Natural killer cell (primary cell): ENCODE results near the gene OR10A3. TPM values are rescaled to one million over a fixed set of nuclear protein-coding genes. Genes with fewer than 3 reads are reported as not detected.

Source experiments
- ATAC-seq, 3 donors: fragments of 150-1000 bp in 2 of 3; fragments of 200-7000 bp in 1 of 3; cut with Tn5 transposase; 1 replicate in 1 of 3; 2 replicates in 2 of 3; pipeline ENCODE4 v1.10.0; 2021; ENCODE audit warnings: mild to moderate bottlenecking in 2 of 3, moderate library complexity in 2 of 3
- DNase-seq, 2 donors: peaks; one replicate each; pipeline versions ENCODE4 v3.0.0 to v3.0.0-alpha.2; 2013 to 2021; ENCODE audit warnings: mixed read lengths in 1 of 2
- H3K27ac ChIP-seq: one replicate; pipeline ENCODE4 v1.5.1; 2013; ENCODE audit warnings: mild to moderate bottlenecking, low read length
- H3K27me3 ChIP-seq: one replicate; pipeline ENCODE4 v1.6.1; 2013; ENCODE audit warnings: low read length; ENCODE audit not compliant: control insufficient read depth, insufficient read depth
- H3K36me3 ChIP-seq: one replicate; pipeline ENCODE4 v1.6.1; 2013; ENCODE audit warnings: low read length; ENCODE audit not compliant: control insufficient read depth, insufficient read depth
- H3K4me1 ChIP-seq: one replicate; pipeline ENCODE4 v1.6.1; 2013; ENCODE audit warnings: low read length; ENCODE audit not compliant: control insufficient read depth, insufficient read depth
- H3K4me3 ChIP-seq: one replicate; pipeline ENCODE4 v1.5.1; 2013; ENCODE audit warnings: low read length
- H3K9me3 ChIP-seq: one replicate; pipeline ENCODE4 v1.6.1; 2013; ENCODE audit warnings: low read length; ENCODE audit not compliant: control insufficient read depth, insufficient read depth
- H3K27ac Mint-ChIP-seq, 2 donors: one replicate each; pipeline ENCODE4 v1.8.0; 2022; ENCODE audit warnings: mild to moderate bottlenecking in 2 of 2, mixed read lengths in 2 of 2, moderate library complexity in 1 of 2
- H3K27me3 Mint-ChIP-seq, 2 donors: one replicate each; pipeline ENCODE4 v1.8.0; 2022; ENCODE audit warnings: low read depth in 2 of 2, mixed read lengths in 2 of 2
- H3K36me3 Mint-ChIP-seq: one replicate; pipeline ENCODE4 v1.8.0; 2022; ENCODE audit warnings: mixed read lengths
- H3K4me1 Mint-ChIP-seq, 2 donors: one replicate each; pipeline ENCODE4 v1.8.0; 2022; ENCODE audit warnings: mixed read lengths in 2 of 2
- H3K4me3 Mint-ChIP-seq: one replicate; pipeline ENCODE4 v1.8.0; 2022; ENCODE audit warnings: mild to moderate bottlenecking, moderate library complexity, mixed read lengths
- H3K9me3 Mint-ChIP-seq, 2 donors: one replicate each; pipeline ENCODE4 v1.8.0; 2022; ENCODE audit warnings: mixed read lengths in 2 of 2
- WGBS: methylation state at CpG from one replicate; pipeline ENCODE4 v1.1.7; 2013; ENCODE audit warnings: missing lambda C conversion rate; ENCODE audit not compliant: insufficient coverage; 5-methylcytosine and 5-hydroxymethylcytosine counted together
- intact Hi-C: fragments of 100-400 bp; cut with micrococcal nuclease; formaldehyde crosslinking; loops from one replicate; pipeline ENCODE4 v1.14.2; 2022
- total RNA-seq, 4 donors: library from RNA; stranded (reverse); fragments of 120-200 nt in 1 of 4; gene quantifications; one replicate each; pipeline versions ENCODE4 v1.2.3 to v1.2.4, GENCODE V29; 2013 to 2022
- TF ChIP-seq, protein P1 (sequence below): fragments of 200-600 bp; IDR thresholded peaks from one replicate; pipeline ENCODE4 v1.8.0; 2022; ENCODE audit warnings: antibody characterized with exemption

Gene OR10A3
- total RNA-seq, 3 donors from 2014 or later (not counting 1 experiment from before 2014, with no cell fraction given), result not detected

DNA sequence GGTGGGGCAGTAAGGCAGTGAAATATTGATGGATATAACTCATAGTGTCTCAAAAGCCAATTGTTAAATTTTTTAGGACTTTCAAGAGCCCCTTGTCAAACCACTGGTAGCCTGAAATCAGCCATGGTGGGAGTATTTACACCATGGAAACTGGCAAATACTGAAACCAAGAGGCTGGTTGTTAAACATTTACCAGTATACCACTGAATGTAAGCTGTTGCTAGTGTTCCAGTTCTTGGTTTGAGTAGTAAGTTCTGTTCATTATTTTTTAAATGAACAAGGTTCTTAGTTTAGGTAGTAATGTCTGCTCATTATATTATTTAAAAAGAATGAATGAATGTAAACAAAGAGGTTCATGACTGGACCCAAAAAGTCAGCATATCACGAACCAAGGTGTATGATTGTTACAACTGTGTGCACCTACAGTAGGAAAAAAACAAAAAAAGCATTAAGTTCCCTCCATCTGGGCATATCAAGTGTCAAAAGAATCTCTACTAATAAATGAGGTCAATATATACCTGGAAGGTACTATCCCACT is 41.1 kb upstream of the OR10A3 start:
- peaks cover 0 to 6% of the 10 kb centered on the region in 2 donors for H3K27me3 Mint-ChIP-seq

DNA sequence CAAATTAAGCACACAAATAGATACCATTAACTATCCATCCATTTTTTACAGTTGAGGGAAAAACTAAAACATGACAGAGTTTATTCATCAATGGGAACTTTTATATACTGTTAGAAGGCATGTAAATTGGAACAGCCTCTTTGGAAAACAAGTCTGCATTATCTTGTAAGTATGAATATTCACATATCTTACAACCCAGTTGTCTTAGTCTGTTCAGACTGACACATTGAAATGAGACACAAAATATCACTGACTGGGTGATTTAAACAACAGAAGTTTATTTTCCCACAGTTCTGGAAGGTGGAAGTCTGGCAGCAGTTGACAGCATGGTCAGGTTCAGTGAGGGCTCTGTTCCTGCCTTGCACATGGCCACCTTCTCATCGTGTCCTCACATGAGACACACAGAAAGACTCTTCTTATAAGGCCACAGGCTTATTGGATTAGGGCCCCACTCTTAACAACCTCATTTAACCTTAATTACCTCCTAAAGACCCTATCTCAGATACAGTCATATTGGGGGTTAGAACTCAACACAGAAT is 40.2 kb upstream of the OR10A3 start:
- Mint-ChIP-seq H3K4me3 (no peak overlapping the region), H3K36me3 (no peaks in the 10 kb centered on the region), H3K27ac (no peak overlapping the region), H3K27me3 (peaks cover 0 to 6% of the 10 kb centered on the region in 2 donors), H3K4me1 (peaks cover 9% of the 10 kb centered on the region in 2 donors), H3K9me3 (no peaks in the 10 kb centered on the region)
- intact Hi-C loops, result loop anchor here (10.0 kb wide), 1 partner anchor 467 kb away; the partner anchor contains the start of gene PPFIBP2
- H3K4me3 ChIP-seq, result no peak overlapping the region
- no peak for DNase-seq
- TF ChIP-seq, protein P1, sequence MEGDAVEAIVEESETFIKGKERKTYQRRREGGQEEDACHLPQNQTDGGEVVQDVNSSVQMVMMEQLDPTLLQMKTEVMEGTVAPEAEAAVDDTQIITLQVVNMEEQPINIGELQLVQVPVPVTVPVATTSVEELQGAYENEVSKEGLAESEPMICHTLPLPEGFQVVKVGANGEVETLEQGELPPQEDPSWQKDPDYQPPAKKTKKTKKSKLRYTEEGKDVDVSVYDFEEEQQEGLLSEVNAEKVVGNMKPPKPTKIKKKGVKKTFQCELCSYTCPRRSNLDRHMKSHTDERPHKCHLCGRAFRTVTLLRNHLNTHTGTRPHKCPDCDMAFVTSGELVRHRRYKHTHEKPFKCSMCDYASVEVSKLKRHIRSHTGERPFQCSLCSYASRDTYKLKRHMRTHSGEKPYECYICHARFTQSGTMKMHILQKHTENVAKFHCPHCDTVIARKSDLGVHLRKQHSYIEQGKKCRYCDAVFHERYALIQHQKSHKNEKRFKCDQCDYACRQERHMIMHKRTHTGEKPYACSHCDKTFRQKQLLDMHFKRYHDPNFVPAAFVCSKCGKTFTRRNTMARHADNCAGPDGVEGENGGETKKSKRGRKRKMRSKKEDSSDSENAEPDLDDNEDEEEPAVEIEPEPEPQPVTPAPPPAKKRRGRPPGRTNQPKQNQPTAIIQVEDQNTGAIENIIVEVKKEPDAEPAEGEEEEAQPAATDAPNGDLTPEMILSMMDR, result no peak
- 59% methylated on average over 1 of the region's 1 CpG for WGBS
- H3K27ac ChIP-seq, result no peak overlapping the region
- ATAC-seq, result no peak
- H3K36me3 ChIP-seq, result no peaks in the 10 kb centered on the region
- H3K4me1 ChIP-seq, result peaks cover 4% of the 10 kb centered on the region
- no peaks in the 10 kb centered on the region for H3K9me3 ChIP-seq
- no peaks in the 10 kb centered on the region for H3K27me3 ChIP-seq

More for the DNA sequence above, 41.1 kb upstream of the OR10A3 start:
- H3K9me3 ChIP-seq, result no peaks in the 10 kb centered on the region
- no peaks in the 10 kb centered on the region for H3K27me3 ChIP-seq
- Mint-ChIP-seq H3K9me3 (no peaks in the 10 kb centered on the region), H3K4me1 (peaks cover 17 to 18% of the 10 kb centered on the region in 2 donors), H3K4me3 (no peak overlapping the region), H3K27ac (no peak overlapping the region), H3K36me3 (no peaks in the 10 kb centered on the region)
- H3K4me1 ChIP-seq, result peaks cover 6% of the 10 kb centered on the region
- intact Hi-C loops, result loop anchor here (10.0 kb wide), 1 partner anchor 468 kb away; the partner anchor contains the start of gene PPFIBP2
- ATAC-seq (no peak), DNase-seq (no peak)
- no peaks in the 10 kb centered on the region for H3K36me3 ChIP-seq
- TF ChIP-seq, protein P1, result no peak
- H3K4me3 ChIP-seq, result no peak overlapping the region
- H3K27ac ChIP-seq, result no peak overlapping the region
- 100% methylated on average over 1 of the region's 1 CpG for WGBS

DNA sequence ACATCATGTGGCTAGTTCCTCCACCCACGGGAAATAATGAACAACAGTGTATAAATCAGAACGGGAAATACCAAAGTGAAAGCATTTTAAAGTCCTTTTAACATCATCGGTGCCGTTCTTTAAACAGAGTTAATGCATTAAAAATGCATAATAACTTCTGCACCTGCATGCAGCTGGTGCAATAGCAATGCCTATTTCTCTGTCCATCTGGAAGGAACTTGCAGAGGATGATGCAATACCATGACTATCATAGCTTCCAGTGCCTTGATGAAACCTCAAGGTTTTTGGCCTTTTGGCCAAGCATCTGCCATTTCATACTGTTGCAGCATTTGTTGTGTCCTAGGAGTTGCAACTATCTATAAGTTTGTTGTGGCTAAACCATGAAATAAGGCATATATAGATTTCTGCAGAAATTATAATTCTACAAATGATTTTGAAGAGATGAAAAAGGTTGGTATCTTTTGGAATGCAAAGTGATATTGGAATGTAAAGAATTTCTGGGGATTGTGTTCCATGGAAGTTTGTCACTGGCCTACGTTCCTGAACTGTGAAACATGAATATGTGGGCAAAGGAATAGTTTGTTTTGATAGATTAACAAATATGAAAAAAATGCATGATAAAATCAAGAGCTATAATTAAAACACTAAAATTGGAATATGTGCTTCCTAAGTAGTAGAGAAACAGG is 35.9 kb upstream of the OR10A3 start:
- intact Hi-C loops, result no loop called here
- Histone ChIP-seq H3K36me3 (no peaks in the 10 kb centered on the region), H3K9me3 (no peaks in the 10 kb centered on the region), H3K27ac (no peak overlapping the region), H3K4me1 (no peaks in the 10 kb centered on the region), H3K4me3 (no peak overlapping the region), H3K27me3 (no peaks in the 10 kb centered on the region)
- 70% methylated on average over 5 of the region's 5 CpGs for WGBS
- Mint-ChIP-seq H3K4me1 (no peaks in the 10 kb centered on the region), H3K27me3 (peaks cover 4 to 7% of the 10 kb centered on the region in 2 donors), H3K9me3 (no peaks in the 10 kb centered on the region), H3K4me3 (no peak overlapping the region), H3K27ac (no peak overlapping the region), H3K36me3 (no peaks in the 10 kb centered on the region)
- ATAC-seq (no peak), DNase-seq (no peak)
- TF ChIP-seq, protein P1, result no peak
